GM12874 (cell line): ENCODE results near the gene PDK1.

Experiments
- CTCF ChIP-seq: IDR thresholded peaks from 2 replicates; pipeline ENCODE4 v1.5.1; 2011; ENCODE audit warnings: low read depth, mild to moderate bottlenecking, control low read depth, low read length, moderate library complexity; ENCODE audit not compliant: insufficient read depth

The PDK1 gene

GRCh38 chr2:172555522-172556283 is at the start of gene PDK1:
TSS of gene PDK1 (plus strand) at chr2:172556090. CDS start at chr2:172556151, 61 bp downstream.
- no peak for TF ChIP-seq CTCF

GRCh38 chr2:172507199-172507598 is 48.7 kb upstream of the PDK1 start:
- TF ChIP-seq CTCF: no peak

- no peak for TF ChIP-seq CTCF
These were observed 45.8 kb upstream of the PDK1 start for GRCh38 chr2:172510088-172510487.

GRCh38 chr2:172510548-172510947 is 45.3 kb upstream of the PDK1 start:
- TF ChIP-seq CTCF: no peak

- TF ChIP-seq CTCF: no peak
These were observed 42.9 kb upstream of the PDK1 start for GRCh38 chr2:172512810-172513523.

GRCh38 chr2:172513524-172513900 is 42.4 kb upstream of the PDK1 start:
- TF ChIP-seq CTCF: no peak

GRCh38 chr2:172513935-172514586 is 41.8 kb upstream of the PDK1 start:
- no peak for TF ChIP-seq CTCF
